GM23338 (cell line): ENCODE results near the gene FNDC11. TPM values are rescaled to one million over a fixed set of nuclear protein-coding genes. Genes with fewer than 3 reads are reported as not detected.

Experiments
- ATAC-seq: fragments of 200-7000 bp; cut with Tn5 transposase; 3 replicates; pipeline ENCODE4 v1.9.1; 2020
- DNase-seq: peaks from one replicate; pipeline ENCODE4 v3.0.0-alpha.2; 2015; ENCODE audit warnings: low spot score
- H2AFZ ChIP-seq: fragments of 200-600 bp; sonication (generic); 2 replicates; pipeline ENCODE4 v1.8.0; 2016; ENCODE audit warnings: antibody characterized with exemption, mild to moderate bottlenecking, moderate library complexity
- H3F3A ChIP-seq: fragments of 200-600 bp; sonication (generic); replicated peaks from 2 replicates; pipeline ENCODE4 v1.8.0; 2017; ENCODE audit warnings: antibody characterized with exemption, mixed run types, low read depth
- H3K27ac ChIP-seq: fragments of 200-600 bp; sonication (generic); 2 replicates; pipeline ENCODE4 v1.6.1; 2016; ENCODE audit warnings: low read depth
- H3K27me3 ChIP-seq: fragments of 200-600 bp; sonication (generic); 2 replicates; pipeline ENCODE4 v1.8.0; 2016; ENCODE audit warnings: mild to moderate bottlenecking, mixed run types, moderate library complexity; ENCODE audit not compliant: insufficient read depth
- H3K36me3 ChIP-seq: fragments of 200-600 bp; sonication (generic); 2 replicates; pipeline ENCODE4 v1.8.0; 2016; ENCODE audit warnings: mild to moderate bottlenecking; ENCODE audit not compliant: insufficient read depth
- H3K4me1 ChIP-seq: fragments of 200-600 bp; sonication (generic); 2 replicates; pipeline ENCODE4 v1.8.0; 2016; ENCODE audit warnings: mild to moderate bottlenecking, moderate library complexity; ENCODE audit not compliant: insufficient read depth
- H3K4me2 ChIP-seq: fragments of 200-600 bp; sonication (generic); 2 replicates; pipeline ENCODE4 v1.7.1; 2017; ENCODE audit warnings: mixed run types
- H3K4me3 ChIP-seq: fragments of 200-600 bp; sonication (generic); 2 replicates; pipeline ENCODE4 v1.6.1; 2016; ENCODE audit warnings: mixed run types
- H3K79me2 ChIP-seq: fragments of 200-600 bp; sonication (generic); replicated peaks from 2 replicates; pipeline ENCODE4 v1.8.0; 2017; ENCODE audit warnings: mild to moderate bottlenecking; ENCODE audit not compliant: insufficient read depth
- H3K9me2 ChIP-seq: fragments of 200-600 bp; sonication (generic); 2 replicates; pipeline ENCODE4 v1.8.0; 2017; ENCODE audit not compliant: insufficient read depth
- H4K20me1 ChIP-seq: fragments of 200-600 bp; sonication (generic); replicated peaks from 2 replicates; pipeline ENCODE4 v1.8.0; 2017; ENCODE audit warnings: mild to moderate bottlenecking; ENCODE audit not compliant: insufficient read depth
- H3K27ac Mint-ChIP-seq: 2 replicates; pipeline ENCODE4 v1.8.0; 2020; ENCODE audit warnings: inconsistent platforms, mild to moderate bottlenecking, moderate library complexity, mixed read lengths
- H3K27me3 Mint-ChIP-seq: 3 replicates; pipeline ENCODE4 v1.8.0; 2022; ENCODE audit warnings: low read depth, mild to moderate bottlenecking, moderate library complexity, mixed read lengths, inconsistent platforms; ENCODE audit not compliant: insufficient read depth, poor library complexity
- H3K36me3 Mint-ChIP-seq: 3 replicates; pipeline ENCODE4 v1.8.0; 2021; ENCODE audit warnings: low read depth, mild to moderate bottlenecking, inconsistent platforms, moderate library complexity, mixed read lengths
- H3K4me1 Mint-ChIP-seq: 3 replicates; pipeline ENCODE4 v1.8.0; 2020; ENCODE audit warnings: mild to moderate bottlenecking, inconsistent platforms, mixed read lengths
- H3K4me3 Mint-ChIP-seq: 3 replicates; pipeline ENCODE4 v1.8.0; 2021; ENCODE audit warnings: moderate library complexity, mild to moderate bottlenecking, inconsistent platforms, mixed read lengths
- H3K9me3 Mint-ChIP-seq: 3 replicates; pipeline ENCODE4 v1.8.0; 2020; ENCODE audit warnings: moderate library complexity, mild to moderate bottlenecking, inconsistent platforms, mixed read lengths
- CREB1 ChIP-seq: fragments of 250-450 bp; sonication (Bioruptor Pico); IDR thresholded peaks from 2 replicates; pipeline ENCODE4 v1.5.0; 2020; ENCODE audit warnings: low read depth, mild to moderate bottlenecking, moderate library complexity
- CTCF ChIP-seq, 2 experiments: fragments of 200-600 bp in 1 of 2; sonication (generic) in 1 of 2; conservative IDR thresholded peaks; 2 replicates each; pipeline versions ENCODE4 v1.5.1 to v1.6.1; 2016 to 2017; ENCODE audit warnings: antibody characterized with exemption in 2 of 2, low read depth in 2 of 2, mild to moderate bottlenecking in 2 of 2, moderate library complexity in 1 of 2
- ETS1 ChIP-seq: IDR thresholded peaks from 2 replicates; pipeline ENCODE4 v1.6.1; 2016; ENCODE audit warnings: antibody characterized with exemption
- EZH2 ChIP-seq: fragments of 200-600 bp; sonication (generic); IDR thresholded peaks from one replicate; pipeline ENCODE4 v1.8.0; 2017; ENCODE audit warnings: antibody characterized with exemption, mild to moderate bottlenecking, low read depth; ENCODE audit not compliant: unreplicated experiment
- EZH2phosphoT487 ChIP-seq: fragments of 200-600 bp; sonication (generic); IDR thresholded peaks from one replicate; pipeline ENCODE4 v1.8.1; 2018; ENCODE audit warnings: antibody characterized with exemption; ENCODE audit not compliant: unreplicated experiment
- JUNB ChIP-seq: IDR thresholded peaks from one replicate; pipeline ENCODE4 v1.6.1; 2016; ENCODE audit warnings: antibody characterized with exemption; ENCODE audit not compliant: unreplicated experiment
- NANOG ChIP-seq: IDR thresholded peaks from 2 replicates; pipeline ENCODE4 v1.6.1; 2016; ENCODE audit warnings: antibody characterized with exemption, borderline replicate concordance
- REST ChIP-seq: IDR thresholded peaks from one replicate; pipeline ENCODE4 v1.6.1; 2018; ENCODE audit warnings: antibody characterized with exemption; ENCODE audit not compliant: unreplicated experiment
- STAT1 ChIP-seq: IDR thresholded peaks from one replicate; pipeline ENCODE4 v1.6.1; 2016; ENCODE audit warnings: antibody characterized with exemption; ENCODE audit not compliant: unreplicated experiment
- ZNF114 ChIP-seq: fragments of 250-450 bp; sonication (Bioruptor Pico); IDR thresholded peaks from 2 replicates; pipeline ENCODE4 v1.5.0; 2020; ENCODE audit warnings: mild to moderate bottlenecking, moderate library complexity
- ZNF331 ChIP-seq: fragments of 250-450 bp; sonication (Bioruptor Pico); IDR thresholded peaks from 2 replicates; pipeline ENCODE4 v1.5.0; 2020; ENCODE audit warnings: low read depth, mild to moderate bottlenecking, moderate library complexity
- polyA plus RNA-seq: library from polyadenylated mRNA; unstranded; fragments of >200 nt; fragmentation: Nextera tagmentation; extraction: Ambion mirVana; gene quantifications from 2 replicates; pipeline ENCODE4 v1.2.1, GENCODE V29; 2016
- total RNA-seq: library from RNA; depleted of rRNA; stranded (reverse); fragments of >200 nt; shearing (Covaris generic); gene quantifications from 2 replicates; pipeline ENCODE4 v1.2.3, GENCODE V29; 2014

FNDC11 gene
- total and polyA plus RNA-seq, 2 experiments from 2014 or later: 3.4 to 5.3 TPM

- no peak for TF ChIP-seq ZNF114
- TF ChIP-seq CREB1 (CRISPR knock-in tag): no peak
- TF ChIP-seq ETS1: no peak
- no peak for TF ChIP-seq ZNF331 (CRISPR knock-in tag)
- no peak for TF ChIP-seq STAT1
- no peak for TF ChIP-seq EZH2
- no peak for TF ChIP-seq REST
- no peak for TF ChIP-seq EZH2phosphoT487
- TF ChIP-seq NANOG: no peak
- Histone ChIP-seq H3K36me3 (no peaks in the 10 kb centered on the region), H2AFZ (no peak overlapping the region), H3K4me3 (no peak overlapping the region), H3K4me2 (no peak overlapping the region), H3K27me3 (no peaks in the 10 kb centered on the region), H3K4me1 (0 out of 2 replicates have a peak, but pooled peaks cover 5% of the 10 kb centered on the region), H3K27ac (no peak overlapping the region), H4K20me1 (no peaks in the 10 kb centered on the region), H3K9me2 (no peaks in the 10 kb centered on the region), H3F3A (no peaks in the 10 kb centered on the region), H3K79me2 (no peaks in the 10 kb centered on the region)
- no peaks in the 10 kb centered on the region; the same call in 2 of the 3 replicates for H3K9me3 Mint-ChIP-seq
- H3K4me3 Mint-ChIP-seq: no peak overlapping the region; the same call in 2 of the 3 replicates
- ATAC-seq (no peak), DNase-seq (no peak)
- peaks cover 8% of the 10 kb centered on the region; the same call in 2 of the 3 replicates for H3K4me1 Mint-ChIP-seq
- H3K27ac Mint-ChIP-seq: no peak overlapping the region
- peaks cover 13% of the 10 kb centered on the region for H3K27me3 Mint-ChIP-seq
- peaks cover 4% of the 10 kb centered on the region; the same call in 1 of the 3 replicates for H3K36me3 Mint-ChIP-seq
Observed at GRCh38 chr20:63543733-63544132, 10.2 kb upstream of the FNDC11 start.

GRCh38 chr20:63544241-63544957 lies 9.6 kb upstream of the FNDC11 start:
- H3K27ac Mint-ChIP-seq: no peak overlapping the region
- TF ChIP-seq CTCF (conservative IDR thresholded peaks at IDR 0.05; ENCODE audit: low read depth in 2 of 2) (no peak), STAT1 (no peak), REST (no peak), EZH2phosphoT487 (no peak), ZNF114 (no peak), JUNB (no peak)

More at GRCh38 chr20:63544241-63544957, 9.6 kb upstream of the FNDC11 start:
- Histone ChIP-seq H3K4me1 (0 out of 2 replicates have a peak, but pooled peaks cover 5% of the 10 kb centered on the region), H3K4me3 (no peak overlapping the region), H3K4me2 (no peak overlapping the region), H3F3A (no peaks in the 10 kb centered on the region), H3K79me2 (no peaks in the 10 kb centered on the region), H3K27ac (no peak overlapping the region), H3K36me3 (no peaks in the 10 kb centered on the region), H2AFZ (no peak overlapping the region), H4K20me1 (no peaks in the 10 kb centered on the region), H3K9me2 (no peaks in the 10 kb centered on the region), H3K27me3 (no peaks in the 10 kb centered on the region)
- DNase-seq: no peak
- H3K9me3 Mint-ChIP-seq: no peaks in the 10 kb centered on the region; the same call in 2 of the 3 replicates
- H3K36me3 Mint-ChIP-seq: peaks cover 4% of the 10 kb centered on the region; the same call in 1 of the 3 replicates
- no peak for ATAC-seq
- H3K4me3 Mint-ChIP-seq: no peak overlapping the region
- H3K27me3 Mint-ChIP-seq: peaks cover 15% of the 10 kb centered on the region
- peaks cover 11% of the 10 kb centered on the region; the same call in 2 of the 3 replicates for H3K4me1 Mint-ChIP-seq
